ENCODE measurements around the gene RGS6. TPM values are rescaled to one million over a fixed set of nuclear protein-coding genes. Genes with fewer than 3 reads are reported as not detected.

Gene RGS6
- total and polyA plus RNA-seq, 4 experiments from 2014 or later, result 0.32 TPM; not detected in 3

DNA sequence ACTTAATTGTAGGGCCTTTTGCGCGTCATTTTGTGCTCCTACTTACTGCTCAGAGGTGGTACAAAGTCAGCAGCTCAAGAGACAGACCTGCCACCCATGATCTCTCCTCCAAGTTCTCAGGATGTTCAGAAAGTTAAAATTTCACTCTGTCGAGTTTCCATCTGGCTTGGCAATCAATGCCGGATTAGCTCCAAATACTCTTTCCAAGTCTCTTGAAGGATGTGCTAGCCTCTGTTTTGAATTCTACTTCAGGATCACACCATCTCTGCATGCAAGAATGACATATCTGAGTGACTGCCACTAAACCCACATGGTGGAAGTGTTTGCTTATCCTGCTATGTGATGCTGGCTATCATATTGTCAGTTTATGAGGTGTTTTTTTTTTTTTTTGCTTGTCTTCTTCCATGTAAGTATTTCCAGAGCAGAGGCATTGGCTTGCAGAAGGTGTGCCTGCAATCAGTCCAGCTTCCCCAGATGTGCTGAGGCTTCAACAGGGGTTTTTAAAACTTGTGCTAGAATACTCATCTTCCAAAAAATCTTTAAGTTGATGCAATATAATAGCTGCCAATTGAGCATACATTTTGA, 125.6 kb downstream of the RGS6 start:
- no peak for DNase-seq
- intact Hi-C loops (cut with micrococcal nuclease), result no loop called here
- Mint-ChIP-seq H3K9me3 (no peaks in the 10 kb centered on the region), H3K4me1 (no peaks in the 10 kb centered on the region), H3K4me3 (no peak overlapping the region), H3K27me3 (peaks cover 11 to 16% of the 10 kb centered on the region in 2 donors), H3K27ac (no peak overlapping the region), H3K36me3 (no peaks in the 10 kb centered on the region)
- POLR2A ChIA-PET (ENCODE audit: partially characterized antibody), result no interaction called here
- H3K4me1 ChIP-seq (ENCODE audit: insufficient read depth, low read length), result no peaks in the 10 kb centered on the region
- H3K36me3 ChIP-seq (ENCODE audit: insufficient read depth, low read length), result no peaks in the 10 kb centered on the region
- no peaks in the 10 kb centered on the region for H3K27me3 ChIP-seq (ENCODE audit: insufficient read depth, low read length)
- no peak overlapping the region for H3K4me3 ChIP-seq (ENCODE audit: low read length in 2 of 2)
- CTCF ChIA-PET (ENCODE audit: partially characterized antibody), result interaction anchor here (1.9 kb wide), 1 partner anchor 33 kb away, joined by 5 read pairs; no protein-coding TSS in a partner anchor
- no peaks in the 10 kb centered on the region for H3K9me3 ChIP-seq (ENCODE audit: control insufficient read depth in 1 of 2, low read length in 2 of 2)
- no peak overlapping the region for H3K27ac ChIP-seq (ENCODE audit: low read depth, low read length)

DNA sequence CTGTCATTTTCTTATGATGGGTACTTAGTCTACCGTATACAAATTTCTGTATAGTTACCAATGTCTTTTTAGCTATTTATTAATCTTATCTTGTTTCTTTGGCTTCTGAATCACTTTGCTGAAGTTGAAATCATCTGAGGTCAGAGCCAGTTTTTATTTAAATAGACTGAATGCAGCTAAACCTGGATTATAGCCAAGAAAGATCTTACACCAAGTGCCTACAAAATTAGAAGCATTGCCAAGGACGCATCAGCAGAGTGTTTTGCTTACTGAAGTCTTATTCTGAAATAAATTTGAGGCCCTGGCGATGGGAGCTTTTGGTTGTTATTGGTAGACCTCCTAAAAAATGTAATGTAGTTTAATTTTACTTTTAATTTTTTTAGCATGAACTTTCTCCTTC, 128.2 kb downstream of the RGS6 start:
- DNase-seq, result no peak
- intact Hi-C loops (cut with micrococcal nuclease), result no loop called here
- Mint-ChIP-seq H3K27ac (no peak overlapping the region), H3K4me3 (no peak overlapping the region), H3K4me1 (no peaks in the 10 kb centered on the region), H3K36me3 (no peaks in the 10 kb centered on the region), H3K9me3 (peaks cover 0 to 3% (median 0%) of the 10 kb centered on the region in 8 donors), H3K27me3 (peaks cover 5 to 12% of the 10 kb centered on the region in 2 donors)
- Histone ChIP-seq H3K27ac (ENCODE audit: low read depth, low read length) (no peak overlapping the region), H3K4me1 (ENCODE audit: insufficient read depth, low read length) (no peaks in the 10 kb centered on the region), H3K9me3 (ENCODE audit: control insufficient read depth in 1 of 2, low read length in 2 of 2) (no peaks in the 10 kb centered on the region), H3K4me3 (ENCODE audit: low read length in 2 of 2) (no peak overlapping the region), H3K36me3 (ENCODE audit: insufficient read depth, low read length) (no peaks in the 10 kb centered on the region), H3K27me3 (ENCODE audit: insufficient read depth, low read length) (no peaks in the 10 kb centered on the region)
- ChIA-PET CTCF (ENCODE audit: partially characterized antibody) (no interaction called here), POLR2A (ENCODE audit: partially characterized antibody) (no interaction called here)

DNA sequence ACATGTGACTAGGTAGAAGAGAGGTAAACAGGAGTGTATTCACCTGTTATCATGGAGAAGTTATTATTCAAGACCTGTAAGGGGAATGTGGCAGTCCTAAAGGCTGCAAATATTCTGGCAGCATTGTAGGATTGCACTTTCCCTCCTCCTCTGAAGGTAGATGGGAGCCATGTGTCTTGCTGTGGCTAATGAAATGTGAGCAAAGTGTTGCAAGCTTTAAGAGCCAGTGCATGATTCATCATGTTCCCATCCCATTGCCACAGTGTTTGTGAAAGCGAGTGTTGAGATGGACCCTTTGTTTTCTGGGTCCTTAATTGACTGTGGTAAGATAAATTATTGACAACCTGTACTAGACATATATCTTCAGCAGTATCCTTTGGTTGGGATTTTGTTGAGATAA, 128.7 kb downstream of the RGS6 start:
- no peak for DNase-seq
- Histone ChIP-seq H3K27ac (ENCODE audit: low read depth, low read length) (no peak overlapping the region), H3K36me3 (ENCODE audit: insufficient read depth, low read length) (no peaks in the 10 kb centered on the region), H3K4me3 (ENCODE audit: low read length in 2 of 2) (no peak overlapping the region), H3K27me3 (ENCODE audit: insufficient read depth, low read length) (no peaks in the 10 kb centered on the region), H3K9me3 (ENCODE audit: control insufficient read depth in 1 of 2, low read length in 2 of 2) (no peaks in the 10 kb centered on the region), H3K4me1 (ENCODE audit: insufficient read depth, low read length) (no peaks in the 10 kb centered on the region)
- Mint-ChIP-seq H3K36me3 (no peaks in the 10 kb centered on the region), H3K9me3 (peaks cover 0 to 3% (median 0%) of the 10 kb centered on the region in 8 donors), H3K27me3 (peaks cover 5 to 12% of the 10 kb centered on the region in 2 donors), H3K4me3 (no peak overlapping the region), H3K27ac (no peak overlapping the region), H3K4me1 (no peaks in the 10 kb centered on the region)
- ChIA-PET CTCF (ENCODE audit: partially characterized antibody) (no interaction called here), POLR2A (ENCODE audit: partially characterized antibody) (no interaction called here)
- intact Hi-C loops (cut with micrococcal nuclease), result no loop called here

DNA sequence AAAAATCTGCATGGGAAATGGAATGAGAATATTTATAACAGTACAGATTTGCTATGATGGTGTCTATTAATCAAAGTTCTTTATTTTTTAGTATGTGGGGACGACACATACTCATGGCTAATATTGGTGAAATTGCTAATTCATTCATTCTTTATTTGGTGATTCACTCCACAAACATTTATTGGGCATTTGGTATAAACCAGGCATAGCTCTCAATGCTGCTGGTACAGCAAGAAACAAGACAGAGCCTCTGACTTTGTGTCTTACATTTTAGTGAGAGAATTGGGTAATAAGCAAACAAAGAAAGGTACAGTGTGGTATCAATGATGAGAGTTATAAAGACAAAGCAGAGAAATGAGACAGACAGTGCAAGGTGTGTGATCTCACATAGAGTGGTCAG, 129.5 kb downstream of the RGS6 start:
- Histone ChIP-seq H3K9me3 (ENCODE audit: control insufficient read depth in 1 of 2, low read length in 2 of 2) (no peaks in the 10 kb centered on the region), H3K36me3 (ENCODE audit: insufficient read depth, low read length) (no peaks in the 10 kb centered on the region), H3K4me3 (ENCODE audit: low read length in 2 of 2) (no peak overlapping the region), H3K4me1 (ENCODE audit: insufficient read depth, low read length) (no peaks in the 10 kb centered on the region), H3K27me3 (ENCODE audit: insufficient read depth, low read length) (no peaks in the 10 kb centered on the region), H3K27ac (ENCODE audit: low read depth, low read length) (no peak overlapping the region)
- Mint-ChIP-seq H3K4me1 (no peaks in the 10 kb centered on the region), H3K9me3 (peaks cover 0 to 3% (median 0%) of the 10 kb centered on the region in 8 donors), H3K27ac (no peak overlapping the region), H3K4me3 (no peak overlapping the region), H3K27me3 (peaks cover 5 to 12% of the 10 kb centered on the region in 2 donors), H3K36me3 (no peaks in the 10 kb centered on the region)
- ChIA-PET POLR2A (ENCODE audit: partially characterized antibody) (no interaction called here), CTCF (ENCODE audit: partially characterized antibody) (no interaction called here)
- intact Hi-C loops (cut with micrococcal nuclease), result no loop called here
- DNase-seq, result no peak

DNA sequence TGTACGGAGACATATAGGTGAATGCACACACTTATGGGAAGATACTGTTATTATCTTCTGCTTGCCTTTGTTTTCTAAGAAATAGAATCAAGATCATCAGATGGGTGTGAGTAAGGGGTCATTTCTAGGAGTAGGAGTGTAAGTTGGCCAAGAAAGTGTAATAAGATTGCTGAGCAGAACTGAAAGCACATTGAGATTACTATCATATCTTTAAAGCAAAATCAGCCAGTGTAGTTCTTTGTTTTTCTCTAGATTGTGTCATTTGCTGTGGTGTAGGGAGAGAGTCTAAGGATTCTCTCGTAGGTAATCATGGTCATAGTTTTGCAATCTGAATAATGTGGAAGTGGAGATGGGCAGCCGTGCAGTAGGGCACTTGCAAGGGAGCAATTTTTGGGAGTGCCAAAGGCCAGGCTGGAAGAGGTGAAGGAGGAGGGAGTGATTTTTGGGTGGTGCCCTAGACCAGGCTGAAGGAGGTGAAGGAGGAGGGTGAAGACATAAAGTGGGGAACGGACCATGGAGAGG, 131.6 kb downstream of the RGS6 start:
- Mint-ChIP-seq H3K27ac (no peak overlapping the region), H3K27me3 (peaks cover 5 to 7% of the 10 kb centered on the region in 2 donors), H3K4me1 (no peaks in the 10 kb centered on the region), H3K9me3 (peaks cover 0 to 3% (median 0%) of the 10 kb centered on the region in 8 donors), H3K4me3 (no peak overlapping the region), H3K36me3 (no peaks in the 10 kb centered on the region)
- H3K27ac ChIP-seq (ENCODE audit: low read depth, low read length), result no peak overlapping the region
- no peaks in the 10 kb centered on the region for H3K4me1 ChIP-seq (ENCODE audit: insufficient read depth, low read length)
- ChIA-PET POLR2A (ENCODE audit: partially characterized antibody) (no interaction called here), CTCF (ENCODE audit: partially characterized antibody) (no interaction called here)
- no peak overlapping the region for H3K4me3 ChIP-seq (ENCODE audit: low read length in 2 of 2)
- H3K27me3 ChIP-seq (ENCODE audit: insufficient read depth, low read length), result no peaks in the 10 kb centered on the region
- H3K9me3 ChIP-seq (ENCODE audit: control insufficient read depth in 1 of 2, low read length in 2 of 2), result no peaks in the 10 kb centered on the region
- H3K36me3 ChIP-seq (ENCODE audit: insufficient read depth, low read length), result no peaks in the 10 kb centered on the region
- no peak for DNase-seq
- intact Hi-C loops (cut with micrococcal nuclease), result no loop called here

DNA sequence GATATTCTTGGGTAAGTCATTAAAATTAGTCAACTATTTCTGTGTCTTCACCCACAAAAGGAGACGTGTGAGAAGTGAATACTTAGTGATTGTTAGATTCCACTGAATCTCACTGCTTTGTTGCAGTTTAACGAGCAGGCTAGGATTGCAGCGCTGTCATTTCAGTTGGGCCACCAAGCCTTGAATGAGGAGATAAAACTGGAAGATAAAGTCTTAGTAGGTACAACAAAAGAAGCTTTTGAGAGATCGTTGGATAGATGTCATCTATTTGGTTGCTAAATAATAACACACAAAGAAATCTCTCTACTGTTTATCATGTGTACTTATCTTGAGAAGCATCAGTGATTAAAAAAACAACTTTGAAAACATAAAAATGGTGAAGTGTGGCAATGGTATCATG, 132.3 kb downstream of the RGS6 start:
- H3K9me3 ChIP-seq (ENCODE audit: control insufficient read depth in 1 of 2, low read length in 2 of 2), result no peaks in the 10 kb centered on the region
- POLR2A ChIA-PET (ENCODE audit: partially characterized antibody), result no interaction called here
- H3K4me3 Mint-ChIP-seq, result no peak overlapping the region
- intact Hi-C loops (cut with micrococcal nuclease), result no loop called here
- no peaks in the 10 kb centered on the region for H3K4me1 Mint-ChIP-seq
- no peak for DNase-seq
- H3K27ac Mint-ChIP-seq, result no peak overlapping the region
- peaks cover 5% of the 10 kb centered on the region in 2 donors for H3K27me3 Mint-ChIP-seq
- H3K4me1 ChIP-seq (ENCODE audit: insufficient read depth, low read length), result no peaks in the 10 kb centered on the region
- no peak overlapping the region for H3K4me3 ChIP-seq (ENCODE audit: low read length in 2 of 2)
- no peak overlapping the region for H3K27ac ChIP-seq (ENCODE audit: low read depth, low read length)
- CTCF ChIA-PET (ENCODE audit: partially characterized antibody), result no interaction called here
- no peaks in the 10 kb centered on the region for H3K36me3 ChIP-seq (ENCODE audit: insufficient read depth, low read length)
- no peaks in the 10 kb centered on the region for H3K27me3 ChIP-seq (ENCODE audit: insufficient read depth, low read length)
- no peaks in the 10 kb centered on the region for H3K36me3 Mint-ChIP-seq
- H3K9me3 Mint-ChIP-seq, result peaks cover 0 to 3% (median 0%) of the 10 kb centered on the region in 8 donors

DNA sequence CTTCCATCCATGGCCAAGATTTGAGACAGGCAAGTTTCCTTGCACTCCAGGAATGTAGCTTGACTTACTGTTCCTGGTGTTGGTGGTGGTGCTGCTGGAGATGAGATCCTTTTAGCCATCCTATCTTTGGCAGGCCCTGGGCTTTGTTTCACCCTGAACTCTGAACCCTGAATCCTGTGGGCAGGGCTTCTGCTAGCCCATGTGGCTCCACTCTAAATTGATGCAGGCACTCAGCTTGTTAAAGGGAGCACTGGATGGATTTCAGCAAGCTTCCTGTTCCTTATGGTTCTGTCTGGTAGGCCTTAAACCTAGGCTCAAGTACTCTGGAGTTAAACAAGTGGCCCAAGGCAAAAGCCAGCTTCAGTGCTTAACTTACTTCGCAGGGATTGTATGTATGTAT, 138.2 kb downstream of the RGS6 start:
- intact Hi-C loops (cut with micrococcal nuclease), result no loop called here
- no peaks in the 10 kb centered on the region for H3K9me3 ChIP-seq (ENCODE audit: control insufficient read depth in 1 of 2, low read length in 2 of 2)
- no peaks in the 10 kb centered on the region for H3K9me3 Mint-ChIP-seq
- no peak overlapping the region for H3K27ac Mint-ChIP-seq
- H3K27ac ChIP-seq (ENCODE audit: low read depth, low read length), result no peak overlapping the region
- H3K4me3 Mint-ChIP-seq, result no peak overlapping the region
- H3K36me3 Mint-ChIP-seq, result no peaks in the 10 kb centered on the region
- DNase-seq, result no peak
- no peaks in the 10 kb centered on the region for H3K4me1 Mint-ChIP-seq
- H3K4me1 ChIP-seq (ENCODE audit: insufficient read depth, low read length), result no peaks in the 10 kb centered on the region
- H3K4me3 ChIP-seq (ENCODE audit: low read length in 2 of 2), result no peak overlapping the region
- no peaks in the 10 kb centered on the region for H3K36me3 ChIP-seq (ENCODE audit: insufficient read depth, low read length)
- ChIA-PET POLR2A (ENCODE audit: partially characterized antibody) (no interaction called here), CTCF (ENCODE audit: partially characterized antibody) (no interaction called here)
- peaks cover 0 to 2% of the 10 kb centered on the region in 2 donors for H3K27me3 Mint-ChIP-seq
- H3K27me3 ChIP-seq (ENCODE audit: insufficient read depth, low read length), result no peaks in the 10 kb centered on the region
